RWPE1 (cell line): ENCODE results near the gene CAMK1D.

Source experiments
- CTCF ChIA-PET: fragments of 350-600 bp; sonication (Branson Sonifier 250); formaldehyde crosslinking; extraction: SDS; loops from one replicate; lab custom pipeline; 2021; lab: Yijun Ruan, JAX
- POLR2A ChIA-PET: fragments of 400-600 bp; formaldehyde crosslinking; extraction: SDS; loops from one replicate; lab custom pipeline; 2020; ENCODE audit warnings: antibody characterized with exemption; ENCODE audit not compliant: low non-redundant PET; lab: Yijun Ruan, JAX
- DNase-seq: peaks from one replicate; pipeline ENCODE4 v3.0.0; 2012; ENCODE audit warnings: low spot score
- H3K27ac ChIP-seq: fragments of 450-650 bp; 2 replicates; pipeline ENCODE4 v1.5.1; 2017
- TF ChIP-seq, protein P1 (sequence below): fragments of 450-650 bp; conservative IDR thresholded peaks from 2 replicates; pipeline ENCODE4 v1.5.1; 2017; ENCODE audit warnings: low read depth, mild to moderate bottlenecking

Gene CAMK1D

DNA sequence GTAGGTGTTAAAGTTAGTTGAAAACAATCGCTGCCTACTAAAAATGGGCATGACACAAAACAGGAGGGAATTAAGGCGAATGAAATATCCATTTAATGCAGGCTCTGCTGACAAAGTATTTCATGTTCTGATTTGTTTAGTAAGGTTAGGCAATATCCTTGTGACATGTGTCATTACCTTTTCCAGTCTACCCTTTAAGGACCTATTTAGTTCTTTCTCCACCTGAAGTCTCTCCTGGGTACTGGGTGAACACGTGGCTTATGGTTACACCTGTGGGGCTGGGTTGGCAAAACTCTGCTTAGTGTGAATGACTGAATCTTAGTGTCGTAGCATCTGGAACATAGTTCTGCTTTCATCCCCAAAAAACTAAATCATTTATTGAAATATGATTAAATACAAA is 338.6 kb downstream of the CAMK1D start:
- TF ChIP-seq, protein P1, sequence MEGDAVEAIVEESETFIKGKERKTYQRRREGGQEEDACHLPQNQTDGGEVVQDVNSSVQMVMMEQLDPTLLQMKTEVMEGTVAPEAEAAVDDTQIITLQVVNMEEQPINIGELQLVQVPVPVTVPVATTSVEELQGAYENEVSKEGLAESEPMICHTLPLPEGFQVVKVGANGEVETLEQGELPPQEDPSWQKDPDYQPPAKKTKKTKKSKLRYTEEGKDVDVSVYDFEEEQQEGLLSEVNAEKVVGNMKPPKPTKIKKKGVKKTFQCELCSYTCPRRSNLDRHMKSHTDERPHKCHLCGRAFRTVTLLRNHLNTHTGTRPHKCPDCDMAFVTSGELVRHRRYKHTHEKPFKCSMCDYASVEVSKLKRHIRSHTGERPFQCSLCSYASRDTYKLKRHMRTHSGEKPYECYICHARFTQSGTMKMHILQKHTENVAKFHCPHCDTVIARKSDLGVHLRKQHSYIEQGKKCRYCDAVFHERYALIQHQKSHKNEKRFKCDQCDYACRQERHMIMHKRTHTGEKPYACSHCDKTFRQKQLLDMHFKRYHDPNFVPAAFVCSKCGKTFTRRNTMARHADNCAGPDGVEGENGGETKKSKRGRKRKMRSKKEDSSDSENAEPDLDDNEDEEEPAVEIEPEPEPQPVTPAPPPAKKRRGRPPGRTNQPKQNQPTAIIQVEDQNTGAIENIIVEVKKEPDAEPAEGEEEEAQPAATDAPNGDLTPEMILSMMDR, result no peak
- no peak for DNase-seq
- POLR2A ChIA-PET, result no interaction called here

DNA sequence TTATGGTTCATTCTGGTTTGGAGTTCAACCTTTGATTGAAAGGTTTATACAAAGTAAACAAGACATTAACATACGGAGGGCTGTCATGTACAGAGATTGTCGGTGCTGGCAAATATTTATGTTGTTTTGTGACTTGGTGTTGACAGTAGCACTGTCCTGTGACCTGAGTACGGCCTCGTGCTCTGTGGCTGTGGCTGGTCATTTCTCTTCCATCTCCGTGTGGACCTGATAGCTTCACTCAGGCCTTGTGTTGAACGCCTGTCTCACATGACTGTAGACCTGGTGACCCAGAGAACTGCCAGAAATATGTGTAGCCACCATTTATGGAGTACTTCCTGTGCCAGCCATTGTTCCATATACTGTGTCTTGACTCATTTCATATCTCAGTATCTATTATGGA is 340.5 kb downstream of the CAMK1D start:
- CTCF ChIA-PET, result no interaction called here
- H3K27ac ChIP-seq, result no peak overlapping the region
- TF ChIP-seq, protein P1, result no peak
- no peak for DNase-seq
- POLR2A ChIA-PET, result no interaction called here

More for the DNA sequence above, 338.6 kb downstream of the CAMK1D start:
- CTCF ChIA-PET, result no interaction called here
- no peak overlapping the region for H3K27ac ChIP-seq

DNA sequence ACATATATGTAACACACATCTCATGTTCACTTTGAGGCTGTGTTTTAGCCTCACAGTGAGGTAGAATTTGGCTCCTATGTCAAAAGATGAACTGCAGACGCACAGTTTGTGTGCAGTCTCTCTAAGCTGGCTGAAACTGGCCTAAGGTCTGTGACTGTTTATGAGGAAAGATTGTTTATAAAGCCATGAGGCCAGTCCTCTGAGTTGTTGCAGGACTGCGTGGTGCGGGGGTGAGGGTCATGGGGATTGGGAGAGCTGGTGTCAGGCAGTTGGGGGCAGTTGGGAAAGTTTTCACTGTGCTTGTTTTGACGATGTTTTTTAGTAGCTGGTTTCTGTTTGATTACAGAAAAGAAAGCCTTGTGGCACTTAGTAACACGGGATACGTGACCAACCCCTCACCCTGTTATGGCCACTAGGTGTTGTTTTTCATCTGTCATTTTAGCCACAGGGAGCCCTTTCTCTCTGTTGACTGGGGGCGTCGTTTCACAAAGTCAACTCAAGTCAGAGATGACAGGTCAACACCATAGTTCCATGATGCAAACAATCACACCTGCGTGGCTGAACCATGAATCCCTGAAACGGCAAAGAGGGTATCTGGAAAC is 341.3 kb downstream of the CAMK1D start:
- TF ChIP-seq, protein P1, result no peak
- no peak for DNase-seq
- ChIA-PET CTCF (no interaction called here), POLR2A (no interaction called here)
- no peak overlapping the region for H3K27ac ChIP-seq

DNA sequence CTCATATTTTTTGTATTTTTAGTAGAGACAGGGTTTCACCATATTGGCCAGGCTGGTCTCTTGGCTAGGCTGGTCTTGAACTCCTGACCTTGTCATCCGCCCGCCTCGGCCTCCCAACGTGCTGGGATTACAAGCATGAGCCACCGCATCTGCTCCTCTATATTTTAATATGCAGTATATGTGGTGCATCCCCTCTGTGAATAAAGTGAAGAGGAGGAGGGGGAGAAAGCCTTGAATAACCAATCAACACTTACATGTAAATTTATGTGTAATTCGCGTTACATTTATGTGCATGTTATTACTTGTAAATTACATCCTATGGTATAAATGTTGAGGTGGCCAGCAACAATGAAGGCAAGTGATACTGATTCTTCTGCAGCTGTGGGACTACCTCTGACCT is 342.2 kb downstream of the CAMK1D start:
- H3K27ac ChIP-seq, result no peak overlapping the region
- ChIA-PET CTCF (interaction anchor here (0.6 kb wide), 1 partner anchor 382 kb away, joined by 4 read pairs; no protein-coding TSS in a partner anchor), POLR2A (no interaction called here)
- DNase-seq, result no peak
- TF ChIP-seq, protein P1, result no peak

DNA sequence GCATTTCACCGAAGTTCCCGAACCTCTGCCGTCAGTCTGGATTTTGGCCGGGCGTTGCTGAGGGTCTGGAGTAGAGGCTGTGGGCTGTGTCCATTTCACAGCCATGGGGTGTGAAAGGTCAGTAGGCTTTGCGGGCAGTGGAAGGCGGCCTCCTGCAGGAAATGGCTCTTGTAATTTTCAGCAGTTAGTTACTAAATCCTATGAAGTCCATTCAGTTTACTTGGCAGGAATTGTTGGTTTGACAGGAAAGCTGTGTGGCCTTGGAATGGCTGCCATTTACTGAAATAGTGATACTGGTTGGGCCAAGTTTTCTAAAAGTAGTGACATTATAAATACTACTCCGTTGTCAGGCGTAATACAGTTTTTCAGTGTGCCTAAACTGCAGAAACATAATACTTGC is 348.4 kb downstream of the CAMK1D start:
- H3K27ac ChIP-seq, result no peak overlapping the region
- TF ChIP-seq, protein P1, result no peak
- DNase-seq, result no peak
- POLR2A ChIA-PET, result no interaction called here
- CTCF ChIA-PET, result no interaction called here

DNA sequence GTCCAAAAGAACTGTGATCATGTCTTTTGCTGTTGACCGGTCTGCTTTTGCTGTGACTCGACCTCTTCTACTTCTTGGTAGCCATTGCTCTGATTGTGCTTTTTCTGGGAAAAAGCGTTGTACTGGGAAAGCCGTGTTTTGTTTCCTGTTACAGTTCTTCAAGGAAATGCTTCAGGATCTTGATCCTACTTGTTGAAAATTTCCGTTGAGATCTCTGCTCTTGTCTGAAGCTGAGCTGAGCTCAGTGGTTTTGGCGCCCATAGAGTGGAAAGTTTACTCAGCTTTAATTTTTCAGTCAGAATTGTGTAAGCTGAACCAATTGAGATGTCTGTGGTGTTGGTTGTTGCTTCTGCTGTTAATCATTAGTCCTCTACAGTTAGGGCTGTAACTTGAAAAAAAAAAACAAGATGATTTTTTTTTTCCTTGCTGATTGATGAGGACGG is 349.9 kb downstream of the CAMK1D start:
- ChIA-PET POLR2A (interaction anchor here (0.6 kb wide), 1 partner anchor 18 kb away, joined by 3 read pairs; no protein-coding TSS in a partner anchor), CTCF (no interaction called here)
- TF ChIP-seq, protein P1, result no peak
- no peak for DNase-seq
- H3K27ac ChIP-seq, result no peak overlapping the region
